ENCODE results near the gene MT1A. TPM values are rescaled to one million over a fixed set of nuclear protein-coding genes. Genes with fewer than 3 reads are reported as not detected.

The MT1A gene
- total RNA-seq, 6 experiments from 2014 or later, result 0.50 to 1.5 TPM; not detected in 4

DNA sequence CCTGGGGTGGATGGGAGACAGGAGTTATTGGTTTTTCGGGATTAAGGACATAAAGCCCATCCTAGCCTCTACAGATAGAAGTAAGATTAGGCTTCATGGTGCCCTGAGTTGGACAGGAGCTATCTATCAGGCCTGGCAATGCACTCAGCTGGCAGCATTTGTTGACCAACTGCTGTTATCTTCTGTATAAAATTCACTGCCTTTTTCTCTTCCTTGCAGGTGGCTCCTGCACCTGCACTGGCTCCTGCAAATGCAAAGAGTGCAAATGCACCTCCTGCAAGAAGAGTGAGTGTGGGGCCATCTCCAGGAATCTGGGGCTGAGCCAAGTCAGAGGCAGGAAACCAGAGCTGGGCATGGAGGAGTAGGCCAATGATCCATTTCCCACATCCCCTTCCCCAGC, 579 bp downstream of the MT1A start:
- TF ChIP-seq CTCF (IDR thresholded peaks at IDR 0.05), result no peak
- DNase-seq, result no peak
- Mint-ChIP-seq H3K36me3 (ENCODE audit: low read depth) (no peaks in the 10 kb centered on the region; the same call in 1 of the 2 replicates), H3K27me3 (ENCODE audit: insufficient read depth) (peaks cover 77% of the 10 kb centered on the region), H3K9me3 (no peaks in the 10 kb centered on the region), H3K4me3 (no peak overlapping the region), H3K27ac (no peak overlapping the region), H3K4me1 (ENCODE audit: low read depth) (peaks cover 26% of the 10 kb centered on the region)

GRCh38 chr16:56640076-56640475, 1.6 kb downstream of the MT1A start:
- peaks cover 77% of the 10 kb centered on the region for H3K27me3 Mint-ChIP-seq (ENCODE audit: insufficient read depth)

GRCh38 chr16:56641166-56641565, 2.7 kb downstream of the MT1A start:
- H3K4me3 Mint-ChIP-seq, result no peak overlapping the region
- peaks cover 20% of the 10 kb centered on the region for H3K4me1 Mint-ChIP-seq (ENCODE audit: low read depth)
- no peak for DNase-seq
- H3K27ac Mint-ChIP-seq, result no peak overlapping the region
- peaks cover 81% of the 10 kb centered on the region for H3K27me3 Mint-ChIP-seq (ENCODE audit: insufficient read depth)
- H3K36me3 Mint-ChIP-seq (ENCODE audit: low read depth), result no peaks in the 10 kb centered on the region
- TF ChIP-seq CTCF (IDR thresholded peaks at IDR 0.05), result no peak
- no peaks in the 10 kb centered on the region for H3K9me3 Mint-ChIP-seq

More at GRCh38 chr16:56640076-56640475, 1.6 kb downstream of the MT1A start:
- no peaks in the 10 kb centered on the region; the same call in 1 of the 2 replicates for H3K36me3 Mint-ChIP-seq (ENCODE audit: low read depth)
- H3K27ac Mint-ChIP-seq, result no peak overlapping the region
- no peak for DNase-seq
- H3K4me3 Mint-ChIP-seq, result no peak overlapping the region
- peaks cover 21% of the 10 kb centered on the region for H3K4me1 Mint-ChIP-seq (ENCODE audit: low read depth)
- no peaks in the 10 kb centered on the region for H3K9me3 Mint-ChIP-seq
- no peak for TF ChIP-seq CTCF (IDR thresholded peaks at IDR 0.05)

- H3K36me3 Mint-ChIP-seq (ENCODE audit: low read depth), result no peaks in the 10 kb centered on the region
- peaks cover 13% of the 10 kb centered on the region for H3K4me1 Mint-ChIP-seq (ENCODE audit: low read depth)
- peak; percentile 17 for DNase-seq
- no peak overlapping the region for H3K27ac Mint-ChIP-seq
- H3K9me3 Mint-ChIP-seq, result no peaks in the 10 kb centered on the region
- peak; percentile 52 for TF ChIP-seq CTCF (IDR thresholded peaks at IDR 0.05)
- peaks cover 76% of the 10 kb centered on the region for H3K27me3 Mint-ChIP-seq (ENCODE audit: insufficient read depth)
- peak overlapping the region; percentile 66 for H3K4me3 Mint-ChIP-seq
These were observed 4.8 kb downstream of the MT1A start for GRCh38 chr16:56643080-56643778.

GRCh38 chr16:56643833-56644232, 5.4 kb downstream of the MT1A start:
- Mint-ChIP-seq H3K36me3 (ENCODE audit: low read depth) (no peaks in the 10 kb centered on the region), H3K9me3 (no peaks in the 10 kb centered on the region), H3K27me3 (ENCODE audit: insufficient read depth) (peaks cover 77% of the 10 kb centered on the region), H3K27ac (no peak overlapping the region), H3K4me3 (peak overlapping the region; percentile 66), H3K4me1 (ENCODE audit: low read depth) (peaks cover 13% of the 10 kb centered on the region)
- no peak for DNase-seq
- TF ChIP-seq CTCF (IDR thresholded peaks at IDR 0.05), result no peak

All from HFFc6 (cell line).